Measurements from ENCODE around the gene CBY1.

CBY1 gene

DNA sequence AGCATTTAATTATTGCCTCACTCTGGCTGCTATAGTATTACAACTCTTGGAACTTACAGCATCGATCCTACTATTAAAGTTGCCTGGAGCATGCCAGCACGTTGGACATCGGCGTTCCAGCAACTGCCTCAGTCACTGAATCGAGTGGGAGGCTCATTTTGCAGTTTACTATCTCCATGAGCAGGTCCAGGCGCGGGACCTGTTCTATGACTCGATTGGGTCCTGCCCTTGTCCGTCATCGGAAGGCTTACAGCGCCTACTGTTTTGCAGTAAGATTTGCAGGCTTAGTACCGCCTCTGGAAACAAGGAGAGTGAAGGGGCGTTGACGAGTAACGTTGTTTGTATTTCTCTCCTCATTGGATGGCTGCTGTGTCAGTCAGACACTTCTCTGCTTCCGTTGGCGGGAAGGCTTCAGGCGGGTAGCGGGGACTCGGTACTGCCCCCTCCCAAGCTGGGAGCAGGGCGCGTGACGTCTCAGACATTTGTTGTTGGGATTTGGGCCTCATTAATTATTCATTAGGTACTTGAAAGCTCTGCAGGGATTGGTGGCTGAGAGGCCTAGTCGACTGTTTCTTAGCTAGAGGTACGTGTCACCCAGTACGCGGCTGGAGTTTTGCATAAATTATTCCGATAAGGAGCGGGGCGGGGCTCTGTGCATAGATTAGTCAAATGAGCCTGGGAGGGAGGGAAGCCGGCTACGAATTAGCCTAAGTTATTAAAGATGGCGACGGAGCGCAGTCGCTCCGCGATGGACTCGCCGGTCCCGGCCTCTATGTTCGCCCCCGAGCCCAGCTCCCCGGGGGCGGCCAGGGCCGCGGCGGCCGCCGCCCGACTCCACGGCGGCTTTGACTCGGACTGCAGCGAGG, 49.0 kb downstream of the CBY1 start, which contains the start of gene GTPBP1:
Gene GTPBP1 (plus strand): TSS at position 710 of the 866 bp plus-strand sequence. CDS start 12 bp downstream, at position 722.
- Histone ChIP-seq H3K79me2 (ENCODE audit: insufficient read depth, low read length) (peaks cover 47% of the 10 kb centered on the region), H3K4me1 (ENCODE audit: insufficient read depth, low read length, poor library complexity, severe bottlenecking) (peaks cover 48% of the 10 kb centered on the region), H3K36me3 (ENCODE audit: insufficient read depth, low read length) (no peaks in the 10 kb centered on the region), H3K4me2 (ENCODE audit: low read depth, low read length, poor library complexity, severe bottlenecking) (peak within 1 kb of the TSS; percentile 96), H3F3A (ENCODE audit: low read depth) (0 out of 2 replicates have a peak, but pooled peaks cover 3% of the 10 kb centered on the region), H3K4me3 (ENCODE audit: low read length, poor library complexity, severe bottlenecking) (peak within 1 kb of the TSS; percentile 89), H2AFZ (ENCODE audit: low read length) (peak within 1 kb of the TSS; percentile 65), H3K9me2 (replicated peaks; ENCODE audit: low read depth, low read length) (no peaks in the 10 kb centered on the region), H3K27me3 (ENCODE audit: insufficient read depth, low read length, poor library complexity, severe bottlenecking) (no peaks in the 10 kb centered on the region), H4K20me1 (ENCODE audit: insufficient read depth, low read length, poor library complexity, severe bottlenecking) (peaks cover 43% of the 10 kb centered on the region), H3K9me3 (ENCODE audit: insufficient read depth, low read depth, low read length) (no peaks in the 10 kb centered on the region), H3K9ac (ENCODE audit: low read depth, low read length, poor library complexity, severe bottlenecking) (peak within 1 kb of the TSS; percentile 88)
- TF ChIP-seq, protein P1, sequence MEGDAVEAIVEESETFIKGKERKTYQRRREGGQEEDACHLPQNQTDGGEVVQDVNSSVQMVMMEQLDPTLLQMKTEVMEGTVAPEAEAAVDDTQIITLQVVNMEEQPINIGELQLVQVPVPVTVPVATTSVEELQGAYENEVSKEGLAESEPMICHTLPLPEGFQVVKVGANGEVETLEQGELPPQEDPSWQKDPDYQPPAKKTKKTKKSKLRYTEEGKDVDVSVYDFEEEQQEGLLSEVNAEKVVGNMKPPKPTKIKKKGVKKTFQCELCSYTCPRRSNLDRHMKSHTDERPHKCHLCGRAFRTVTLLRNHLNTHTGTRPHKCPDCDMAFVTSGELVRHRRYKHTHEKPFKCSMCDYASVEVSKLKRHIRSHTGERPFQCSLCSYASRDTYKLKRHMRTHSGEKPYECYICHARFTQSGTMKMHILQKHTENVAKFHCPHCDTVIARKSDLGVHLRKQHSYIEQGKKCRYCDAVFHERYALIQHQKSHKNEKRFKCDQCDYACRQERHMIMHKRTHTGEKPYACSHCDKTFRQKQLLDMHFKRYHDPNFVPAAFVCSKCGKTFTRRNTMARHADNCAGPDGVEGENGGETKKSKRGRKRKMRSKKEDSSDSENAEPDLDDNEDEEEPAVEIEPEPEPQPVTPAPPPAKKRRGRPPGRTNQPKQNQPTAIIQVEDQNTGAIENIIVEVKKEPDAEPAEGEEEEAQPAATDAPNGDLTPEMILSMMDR (conservative IDR thresholded peaks at IDR 0.05; ENCODE audit: low read length): no peak
- TF ChIP-seq EZH2phosphoT487 (IDR thresholded peaks at IDR 0.05; ENCODE audit: borderline replicate concordance): no peak

DNA sequence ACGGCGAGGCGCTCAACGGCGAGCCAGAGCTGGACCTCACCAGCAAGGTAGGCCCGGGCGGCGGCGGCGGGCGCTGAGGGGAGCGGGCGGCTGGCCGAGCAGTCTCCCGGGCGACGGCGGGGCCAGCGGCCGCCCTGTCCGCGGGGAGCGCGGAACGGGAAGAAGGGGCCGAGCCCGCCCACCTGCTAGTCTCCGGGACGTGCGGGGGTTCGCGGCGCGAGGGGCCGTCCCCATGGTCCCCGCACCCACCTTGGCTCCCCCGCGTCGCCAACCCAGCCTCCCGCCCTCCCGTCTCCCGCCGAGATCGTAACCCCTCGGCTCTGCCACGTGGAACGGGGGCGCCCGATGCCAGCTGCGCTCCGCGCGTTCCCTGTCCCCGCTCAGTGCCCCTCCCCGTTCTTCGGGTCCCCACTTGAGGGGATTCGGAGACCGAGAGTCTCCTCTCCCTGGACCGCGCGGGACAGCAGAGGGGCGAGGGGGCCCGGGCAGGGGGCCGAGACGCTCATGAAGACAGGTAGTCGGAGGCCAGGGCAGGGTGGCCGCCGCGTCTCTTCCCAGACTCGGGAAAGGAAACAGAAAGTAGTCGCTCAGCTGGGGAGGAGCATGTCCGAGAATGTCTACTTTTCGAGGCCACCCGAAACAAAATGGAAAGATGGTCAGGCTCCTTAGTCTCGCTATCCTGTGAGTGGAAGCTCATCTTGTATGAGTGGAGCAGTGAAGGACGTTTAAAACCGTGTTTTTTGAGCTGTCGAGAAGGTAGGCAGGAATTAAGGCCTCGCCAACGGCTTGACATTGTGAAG, 49.9 kb downstream of the CBY1 start:
- H3K27me3 ChIP-seq (ENCODE audit: insufficient read depth, low read length, poor library complexity, severe bottlenecking): no peaks in the 10 kb centered on the region
- H3F3A ChIP-seq (ENCODE audit: low read depth): 0 out of 2 replicates have a peak, but pooled peaks cover 3% of the 10 kb centered on the region
- H3K4me2 ChIP-seq (ENCODE audit: low read depth, low read length, poor library complexity, severe bottlenecking): peak overlapping the region; percentile 96
- H3K36me3 ChIP-seq (ENCODE audit: insufficient read depth, low read length): peaks cover 4% of the 10 kb centered on the region; the same call in 1 of the 2 replicates
- peaks cover 52% of the 10 kb centered on the region for H4K20me1 ChIP-seq (ENCODE audit: insufficient read depth, low read length, poor library complexity, severe bottlenecking)
- H3K9ac ChIP-seq (ENCODE audit: low read depth, low read length, poor library complexity, severe bottlenecking): peak overlapping the region; percentile 88
- H3K9me3 ChIP-seq (ENCODE audit: insufficient read depth, low read depth, low read length): no peaks in the 10 kb centered on the region
- TF ChIP-seq, protein P1 (conservative IDR thresholded peaks at IDR 0.05; ENCODE audit: low read length): no peak
- TF ChIP-seq EZH2phosphoT487 (IDR thresholded peaks at IDR 0.05; ENCODE audit: borderline replicate concordance): no peak
- H3K9me2 ChIP-seq (replicated peaks; ENCODE audit: low read depth, low read length): no peaks in the 10 kb centered on the region
- peak overlapping the region; percentile 41; the same call in 1 of the 2 replicates for H2AFZ ChIP-seq (ENCODE audit: low read length)
- peaks cover 54% of the 10 kb centered on the region for H3K4me1 ChIP-seq (ENCODE audit: insufficient read depth, low read length, poor library complexity, severe bottlenecking)
- H3K79me2 ChIP-seq (ENCODE audit: insufficient read depth, low read length): peaks cover 54% of the 10 kb centered on the region
- H3K4me3 ChIP-seq (ENCODE audit: low read length, poor library complexity, severe bottlenecking): peak overlapping the region; percentile 89

DNA sequence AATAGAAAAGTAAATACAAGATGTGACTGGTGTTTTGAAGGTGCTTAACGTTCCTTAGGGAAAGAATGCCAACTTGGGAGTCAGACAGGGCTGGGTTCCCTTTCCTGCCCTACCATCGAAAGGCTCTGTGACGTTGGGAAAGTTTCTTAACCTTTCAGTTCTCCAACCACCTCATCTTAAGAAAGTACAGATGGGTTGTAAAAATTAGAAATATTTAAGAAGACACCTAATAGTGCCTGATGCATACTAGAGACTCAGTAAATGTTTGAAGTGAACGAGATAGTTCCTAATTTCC, 50.4 kb downstream of the CBY1 start:
- peak overlapping the region; percentile 89 for H3K4me3 ChIP-seq (ENCODE audit: low read length, poor library complexity, severe bottlenecking)
- peak overlapping the region; percentile 88 for H3K9ac ChIP-seq (ENCODE audit: low read depth, low read length, poor library complexity, severe bottlenecking)
- H4K20me1 ChIP-seq (ENCODE audit: insufficient read depth, low read length, poor library complexity, severe bottlenecking): peaks cover 53% of the 10 kb centered on the region
- H3K79me2 ChIP-seq (ENCODE audit: insufficient read depth, low read length): peaks cover 59% of the 10 kb centered on the region
- no peak overlapping the region for H2AFZ ChIP-seq (ENCODE audit: low read length)
- no peak for TF ChIP-seq EZH2phosphoT487 (IDR thresholded peaks at IDR 0.05; ENCODE audit: borderline replicate concordance)
- peaks cover 4% of the 10 kb centered on the region; the same call in 1 of the 2 replicates for H3K36me3 ChIP-seq (ENCODE audit: insufficient read depth, low read length)
- no peaks in the 10 kb centered on the region for H3K9me3 ChIP-seq (ENCODE audit: insufficient read depth, low read depth, low read length)
- peaks cover 50% of the 10 kb centered on the region for H3K4me1 ChIP-seq (ENCODE audit: insufficient read depth, low read length, poor library complexity, severe bottlenecking)
- 0 out of 2 replicates have a peak, but pooled peaks cover 3% of the 10 kb centered on the region for H3F3A ChIP-seq (ENCODE audit: low read depth)
- H3K27me3 ChIP-seq (ENCODE audit: insufficient read depth, low read length, poor library complexity, severe bottlenecking): no peaks in the 10 kb centered on the region
- peak overlapping the region; percentile 96 for H3K4me2 ChIP-seq (ENCODE audit: low read depth, low read length, poor library complexity, severe bottlenecking)
- H3K9me2 ChIP-seq (replicated peaks; ENCODE audit: low read depth, low read length): no peaks in the 10 kb centered on the region
